Kidney epithelial cell (primary cell): ENCODE measurements around the gene TMPO. TPM values are rescaled to one million over a fixed set of nuclear protein-coding genes. Genes with fewer than 3 reads are reported as not detected.
"Not testable (repeated sequence)": the region's sequence is repeated elsewhere in the genome, so short reads cannot be mapped to it uniquely, and the experiment has no call there.

Source experiments
- DNase-seq: peaks from one replicate; pipeline ENCODE4 v3.0.0-alpha.2; 2010; ENCODE audit warnings: low read depth
- H3K27me3 ChIP-seq: 2 replicates; pipeline ENCODE4 v1.6.0; 2011; ENCODE audit warnings: low read length; ENCODE audit not compliant: control insufficient read depth, insufficient read depth
- H3K36me3 ChIP-seq: 2 replicates; pipeline ENCODE4 v1.5.1; 2011; ENCODE audit warnings: low read length; ENCODE audit not compliant: control insufficient read depth, insufficient read depth
- H3K4me3 ChIP-seq: 2 replicates; pipeline ENCODE4 v1.5.1; 2011; ENCODE audit warnings: low read depth, mild to moderate bottlenecking, control low read depth, low read length
- total RNA-seq: library from RNA; depleted of rRNA; stranded (reverse); fragments of >200 nt; gene quantifications from 2 replicates; pipeline ENCODE4 v1.2.3, GENCODE V29; 2015
- TF ChIP-seq, protein P1 (sequence below): IDR thresholded peaks from 2 replicates; pipeline ENCODE4 v1.5.1; 2011; ENCODE audit warnings: mild to moderate bottlenecking, moderate library complexity, low read length, control low read depth, inconsistent platforms; ENCODE audit not compliant: insufficient read depth, poor library complexity, severe bottlenecking

TMPO gene
- total RNA-seq, 1 donor from 2014 or later = 63.0 TPM

DNA sequence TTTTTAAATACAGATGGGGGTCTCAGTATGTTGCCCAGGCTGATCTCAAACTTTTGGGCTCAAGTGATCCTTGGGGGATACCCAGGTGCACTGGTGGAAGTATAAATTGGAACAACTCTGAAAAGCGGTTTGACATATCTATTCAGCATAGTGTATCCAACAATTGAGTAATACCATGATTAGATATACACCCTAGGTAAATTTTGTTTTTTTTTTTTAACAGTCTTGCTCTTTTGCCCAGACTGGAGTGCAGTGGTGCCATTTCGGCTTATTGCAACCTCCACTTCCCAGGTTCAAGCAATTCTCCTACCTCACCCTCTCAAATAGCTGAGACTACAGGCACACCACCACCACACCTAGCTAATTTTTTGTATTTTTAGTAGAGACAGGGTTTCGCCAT, 46.5 kb downstream of the TMPO start:
- Histone ChIP-seq H3K27me3 (no peaks in the 10 kb centered on the region), H3K36me3 (no peaks in the 10 kb centered on the region), H3K4me3 (no peak overlapping the region)
- TF ChIP-seq, protein P1, sequence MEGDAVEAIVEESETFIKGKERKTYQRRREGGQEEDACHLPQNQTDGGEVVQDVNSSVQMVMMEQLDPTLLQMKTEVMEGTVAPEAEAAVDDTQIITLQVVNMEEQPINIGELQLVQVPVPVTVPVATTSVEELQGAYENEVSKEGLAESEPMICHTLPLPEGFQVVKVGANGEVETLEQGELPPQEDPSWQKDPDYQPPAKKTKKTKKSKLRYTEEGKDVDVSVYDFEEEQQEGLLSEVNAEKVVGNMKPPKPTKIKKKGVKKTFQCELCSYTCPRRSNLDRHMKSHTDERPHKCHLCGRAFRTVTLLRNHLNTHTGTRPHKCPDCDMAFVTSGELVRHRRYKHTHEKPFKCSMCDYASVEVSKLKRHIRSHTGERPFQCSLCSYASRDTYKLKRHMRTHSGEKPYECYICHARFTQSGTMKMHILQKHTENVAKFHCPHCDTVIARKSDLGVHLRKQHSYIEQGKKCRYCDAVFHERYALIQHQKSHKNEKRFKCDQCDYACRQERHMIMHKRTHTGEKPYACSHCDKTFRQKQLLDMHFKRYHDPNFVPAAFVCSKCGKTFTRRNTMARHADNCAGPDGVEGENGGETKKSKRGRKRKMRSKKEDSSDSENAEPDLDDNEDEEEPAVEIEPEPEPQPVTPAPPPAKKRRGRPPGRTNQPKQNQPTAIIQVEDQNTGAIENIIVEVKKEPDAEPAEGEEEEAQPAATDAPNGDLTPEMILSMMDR = no peak
- no peak for DNase-seq

DNA sequence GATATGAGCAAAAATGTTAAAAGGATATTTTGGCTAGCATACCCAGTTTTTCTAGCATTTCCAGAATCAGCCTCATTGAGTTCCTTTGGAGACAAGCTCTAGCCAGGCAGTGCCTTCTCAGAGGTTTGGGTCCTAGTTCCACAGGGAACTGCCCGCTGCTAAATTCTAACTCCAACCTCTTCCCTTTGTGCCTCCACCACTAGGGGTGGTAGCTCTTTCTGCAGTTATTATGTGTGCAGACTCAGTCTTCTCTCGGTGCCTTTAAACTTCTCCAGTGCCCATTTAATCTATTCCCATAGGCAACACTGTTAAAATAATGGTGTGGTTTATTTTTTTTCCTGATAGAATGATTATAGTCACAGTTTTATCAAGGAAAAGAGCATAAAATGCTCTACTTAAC, 56.6 kb downstream of the TMPO start:
- H3K36me3 ChIP-seq = no peaks in the 10 kb centered on the region
- TF ChIP-seq, protein P1 = peak; percentile 19

DNA sequence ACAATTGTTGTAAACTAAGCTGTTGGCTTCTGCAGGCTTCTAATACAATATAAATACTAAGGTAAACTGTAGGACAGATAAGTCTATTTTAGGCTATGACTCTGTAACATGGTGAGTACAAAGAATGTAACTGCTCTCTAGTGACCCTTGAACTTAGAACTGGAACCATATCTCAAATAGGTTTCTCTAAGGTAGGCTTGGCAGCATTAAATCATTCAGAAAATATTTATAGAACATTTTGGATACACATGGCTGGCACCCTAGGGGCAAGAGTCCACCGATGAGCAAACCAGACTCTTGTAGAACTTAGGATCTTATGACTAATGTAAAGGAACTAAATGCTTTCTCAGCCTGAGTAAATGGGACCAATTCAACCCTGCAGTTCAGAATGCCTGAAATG, 58.7 kb downstream of the TMPO start:
- TF ChIP-seq, protein P1 = no peak
- Histone ChIP-seq H3K4me3 (no peak overlapping the region), H3K36me3 (no peaks in the 10 kb centered on the region), H3K27me3 (no peaks in the 10 kb centered on the region)
- DNase-seq = no peak

More for the DNA sequence above, 56.6 kb downstream of the TMPO start:
- H3K27me3 ChIP-seq = no peaks in the 10 kb centered on the region
- no peak overlapping the region for H3K4me3 ChIP-seq
- DNase-seq = no peak

DNA sequence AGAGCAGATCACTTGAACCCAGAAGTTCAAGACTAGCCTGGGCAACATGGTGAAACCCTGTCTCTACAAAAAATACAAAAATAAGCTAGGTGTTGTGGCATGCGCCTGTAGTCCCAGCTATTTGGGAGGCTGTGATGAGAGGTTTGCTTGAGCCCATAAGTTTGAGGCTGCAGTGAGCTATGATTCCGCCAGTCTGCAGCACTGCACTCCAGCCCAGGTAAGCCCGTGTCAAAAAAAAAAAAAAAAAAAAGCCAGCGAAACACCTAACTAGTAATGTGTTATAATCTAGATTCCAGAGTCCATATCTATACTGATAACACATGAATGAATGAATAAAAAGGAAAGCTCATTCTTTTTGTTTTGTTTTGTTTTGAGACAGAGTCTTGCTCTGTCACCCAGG, 59.6 kb downstream of the TMPO start:
- TF ChIP-seq, protein P1 = no peak
- Histone ChIP-seq H3K27me3 (no peaks in the 10 kb centered on the region), H3K36me3 (no peaks in the 10 kb centered on the region), H3K4me3 (no peak overlapping the region)
- no peak for DNase-seq

DNA sequence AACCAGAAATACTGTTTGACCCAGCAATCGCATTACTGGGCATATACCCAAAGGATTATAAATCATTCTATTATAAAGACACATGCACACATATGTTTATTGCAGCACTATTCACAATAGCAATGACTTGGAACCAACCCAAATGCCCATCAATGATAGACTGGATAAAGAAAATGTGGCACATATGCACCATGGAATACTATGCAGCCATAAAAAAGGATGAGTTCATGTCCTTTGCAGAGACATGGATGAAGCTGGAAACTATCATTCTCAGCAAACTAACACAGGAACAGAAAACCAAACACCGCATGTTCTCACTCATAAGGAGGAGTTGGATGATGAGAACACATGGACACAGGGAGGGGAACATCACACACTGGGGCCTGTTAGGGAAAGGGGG, 61.4 kb downstream of the TMPO start:
- DNase-seq, H3K36me3 ChIP-seq, H3K4me3 ChIP-seq, H3K27me3 ChIP-seq: not testable (repeated sequence)

DNA sequence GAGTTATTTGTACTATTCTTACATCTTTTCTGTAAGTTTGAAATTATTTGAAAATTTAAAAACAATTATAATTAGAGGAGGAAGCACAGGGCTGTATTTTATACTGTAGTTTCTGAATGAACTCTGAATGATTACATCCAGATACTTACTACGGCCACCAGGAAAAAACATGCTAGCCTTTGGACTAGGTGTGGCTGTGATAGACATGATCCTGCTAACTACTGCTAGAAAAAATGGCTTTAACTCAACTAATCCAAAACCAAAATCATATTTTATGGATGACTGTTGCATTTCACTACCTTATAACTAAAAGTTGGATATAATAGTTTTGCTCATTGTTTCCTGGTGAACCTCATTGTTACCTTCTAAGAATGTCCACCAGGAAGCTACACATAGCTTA, 63.0 kb downstream of the TMPO start:
- TF ChIP-seq, protein P1 = no peak
- Histone ChIP-seq H3K36me3 (no peaks in the 10 kb centered on the region), H3K4me3 (no peak overlapping the region), H3K27me3 (no peaks in the 10 kb centered on the region)
- no peak for DNase-seq

DNA sequence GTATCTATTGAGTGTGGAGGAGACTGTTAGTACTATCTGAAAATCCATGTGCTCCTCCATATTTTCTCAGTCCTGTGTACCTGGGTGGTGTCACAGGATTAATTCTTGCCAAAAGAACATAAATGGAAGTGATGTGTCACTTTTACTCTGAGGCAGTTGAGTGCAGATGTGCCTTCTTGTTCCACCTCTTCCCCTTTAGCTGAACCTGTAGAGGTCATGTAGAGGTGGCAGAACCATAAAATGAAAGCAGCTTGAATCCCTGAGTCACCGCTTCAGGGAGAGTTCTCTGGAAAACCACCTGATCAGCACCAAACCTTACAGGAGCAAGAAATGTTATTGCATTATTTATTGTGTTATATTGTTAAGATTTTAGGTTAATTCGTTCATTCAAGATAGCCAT, 63.4 kb downstream of the TMPO start:
- DNase-seq = no peak

More for the DNA sequence above, 63.4 kb downstream of the TMPO start:
- no peaks in the 10 kb centered on the region for H3K27me3 ChIP-seq
- no peaks in the 10 kb centered on the region for H3K36me3 ChIP-seq
- TF ChIP-seq, protein P1 = no peak
- H3K4me3 ChIP-seq = no peak overlapping the region
